ENCODE data around the gene TSN.
"Not testable (repeated sequence)": the region's sequence is repeated elsewhere in the genome, so short reads cannot be mapped to it uniquely, and the experiment has no call there.

Gene TSN

GRCh38 chr2:121801916-121802315, 46.5 kb downstream of the TSN start:
- DNase-seq (ENCODE audit: low read depth) = no peak

- DNase-seq (ENCODE audit: low read depth) = no peak
Measured at GRCh38 chr2:121803503-121803902, 48.1 kb downstream of the TSN start.

- no peak for DNase-seq (ENCODE audit: low read depth)
Measured at GRCh38 chr2:121804340-121804739, 48.9 kb downstream of the TSN start.

- DNase-seq (ENCODE audit: low read depth) = no peak
Measured at GRCh38 chr2:121804997-121805765, 49.7 kb downstream of the TSN start.

DNA sequence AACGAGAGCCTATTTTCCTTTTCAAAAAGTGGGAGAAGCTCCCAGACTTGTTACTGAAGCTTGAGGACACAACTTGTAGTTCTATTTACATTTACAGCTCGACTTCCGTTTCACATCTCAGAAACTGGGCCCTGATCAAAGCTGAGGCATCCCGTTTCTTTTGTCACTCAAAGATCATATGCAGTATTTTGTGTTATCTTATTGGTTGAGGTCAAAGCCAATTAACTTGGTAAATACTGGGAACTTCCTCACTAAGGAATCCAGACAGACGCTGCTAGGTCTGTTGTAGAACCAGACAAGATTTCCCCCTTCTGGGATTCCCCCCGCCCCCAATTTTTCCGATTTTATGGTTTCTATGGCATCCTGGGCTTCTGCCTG, 50.3 kb downstream of the TSN start:
- DNase-seq (ENCODE audit: low read depth) = no peak

DNA sequence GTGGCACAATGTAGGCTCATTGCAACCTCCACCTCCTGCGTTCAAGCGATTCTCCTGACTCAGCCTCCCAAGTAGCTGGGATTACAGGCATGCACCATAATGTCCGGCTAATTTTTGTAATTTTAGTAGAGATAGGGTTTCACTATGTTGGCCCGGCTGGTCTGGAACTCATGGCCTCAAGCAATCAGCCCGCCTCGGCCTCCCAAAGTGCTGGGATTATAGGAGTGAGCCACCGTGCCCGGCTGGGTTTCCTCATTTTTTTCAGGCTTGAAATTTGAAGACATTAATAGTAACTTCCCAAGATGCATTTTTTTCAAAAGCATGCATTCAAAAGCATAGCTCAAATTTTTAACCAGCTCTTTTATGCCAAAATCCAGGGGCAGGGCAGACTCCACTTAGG, 52.3 kb downstream of the TSN start:
- not testable (repeated sequence) for DNase-seq (ENCODE audit: low read depth)

DNA sequence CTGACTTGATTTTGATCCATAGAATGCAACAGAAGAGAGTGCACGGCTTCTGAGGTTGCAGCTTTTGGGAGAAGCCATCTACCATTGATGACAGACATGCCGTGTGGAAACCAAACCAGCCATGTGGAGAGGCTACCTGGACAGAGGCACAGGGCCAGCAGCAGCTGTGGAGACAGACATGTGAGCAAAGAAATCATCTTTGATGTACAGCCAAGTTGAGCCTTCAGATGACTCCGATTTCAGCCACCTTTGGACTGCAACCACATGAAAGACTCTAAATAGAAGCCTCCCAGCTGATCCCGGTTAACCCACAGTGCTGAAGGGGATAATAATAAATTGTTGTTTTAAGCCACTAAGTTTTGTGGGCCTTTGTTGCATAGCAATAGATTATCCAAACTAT, 54.2 kb downstream of the TSN start:
- no peak for DNase-seq (ENCODE audit: low read depth)

DNA sequence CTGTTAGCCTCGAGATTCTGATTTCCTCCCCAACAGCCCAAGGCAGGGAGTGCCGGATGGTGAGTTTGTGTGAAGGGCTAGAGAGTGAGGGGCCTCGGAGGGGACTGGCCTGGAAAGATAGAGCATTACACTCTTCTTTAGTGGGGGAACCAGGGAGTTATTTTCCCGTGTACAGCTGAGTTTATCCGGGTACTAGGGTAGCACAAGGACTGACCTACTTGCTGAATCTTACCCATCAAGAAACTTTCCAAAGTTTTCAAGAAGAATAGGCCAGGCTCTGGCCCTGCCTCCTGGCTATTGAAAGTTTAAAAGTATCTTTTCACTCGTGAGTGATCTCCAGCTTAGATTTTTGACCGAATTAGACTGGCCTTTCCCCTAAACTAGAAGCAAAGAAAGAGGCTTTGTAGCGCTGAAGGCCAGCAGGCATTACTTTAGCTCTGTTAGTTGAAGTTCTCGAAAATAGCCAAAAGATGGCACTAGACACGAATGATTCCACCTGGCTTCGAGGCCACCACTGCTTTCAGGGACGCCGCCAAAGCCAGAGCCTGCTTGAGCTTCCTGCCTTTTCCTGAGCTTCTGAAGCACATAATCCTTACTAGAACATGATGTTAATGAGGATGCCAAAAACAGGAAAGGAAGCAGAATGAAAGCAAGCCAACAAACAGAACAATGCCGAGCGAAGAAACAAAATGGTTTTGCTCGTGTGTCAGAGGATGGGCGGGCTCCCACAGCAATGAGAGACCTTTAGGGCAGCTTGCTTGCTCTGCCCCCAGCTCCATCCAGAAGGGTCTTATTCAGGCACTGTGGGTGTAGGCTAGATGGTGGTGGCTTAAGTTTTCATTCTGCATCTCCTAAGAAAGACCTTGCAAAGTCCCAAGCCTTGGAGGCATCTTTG, 55.8 kb downstream of the TSN start:
- DNase-seq (ENCODE audit: low read depth) = peak; percentile 44

DNA sequence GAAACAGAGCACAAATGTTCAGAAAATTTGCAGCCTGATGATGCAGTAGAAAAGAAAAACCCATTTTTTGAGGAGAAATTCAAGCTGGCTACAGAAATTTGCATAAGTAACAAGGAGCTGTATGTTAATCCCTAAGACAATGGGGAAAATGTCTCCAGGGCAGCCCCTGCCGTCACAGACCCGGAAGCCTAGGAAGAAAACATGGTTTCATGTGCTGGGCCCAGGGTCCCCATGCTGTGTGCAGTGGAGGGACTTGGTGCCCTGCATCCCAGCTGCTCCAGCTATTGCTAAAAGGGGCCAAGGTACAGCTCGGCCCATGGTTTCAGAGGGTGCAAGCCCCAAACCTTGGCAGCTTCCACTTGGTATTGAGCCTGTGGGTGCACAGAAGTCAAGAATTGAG, 57.6 kb downstream of the TSN start:
- not testable (repeated sequence) for DNase-seq (ENCODE audit: low read depth)

DNA sequence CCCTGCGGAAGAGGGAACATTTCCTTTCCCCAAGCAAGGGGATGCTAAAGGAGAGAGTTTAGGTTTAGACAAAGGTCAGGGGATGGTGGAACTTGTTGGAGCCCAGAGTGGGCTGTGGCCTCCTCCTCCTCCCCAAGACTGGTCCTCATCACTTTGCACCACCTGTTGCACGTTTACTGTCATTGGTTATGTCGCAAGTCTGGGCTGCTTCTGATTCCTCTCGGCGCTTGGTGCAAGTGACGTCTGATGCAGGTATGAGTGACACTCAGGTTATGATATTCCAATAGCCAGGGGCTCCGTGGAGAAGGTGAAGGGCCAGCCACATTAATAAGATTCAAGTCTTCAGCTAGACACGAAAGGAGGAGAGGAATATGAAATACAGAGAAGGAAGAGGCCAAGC, 59.8 kb downstream of the TSN start:
- no peak for DNase-seq (ENCODE audit: low read depth)

DNA sequence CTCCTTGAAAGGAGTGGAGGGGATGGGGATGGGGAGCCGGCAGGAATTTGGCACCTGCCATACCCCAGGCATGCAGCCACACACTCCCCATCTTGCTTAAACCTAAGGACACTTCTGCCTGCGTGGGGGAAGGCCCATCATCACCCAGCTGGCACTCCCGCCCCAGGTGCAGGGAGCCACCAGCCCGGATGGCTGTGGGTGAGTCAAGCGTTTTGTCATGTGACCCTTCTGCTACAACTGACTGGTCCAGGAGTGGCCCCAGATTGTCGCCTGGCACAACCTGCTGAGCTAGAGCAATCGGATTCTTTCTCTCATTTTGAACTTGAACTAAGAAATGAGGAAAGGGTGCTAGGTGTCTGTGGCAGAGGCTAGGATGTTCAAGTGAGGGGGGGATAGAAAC, 61.3 kb downstream of the TSN start:
- DNase-seq (ENCODE audit: low read depth) = no peak

- not testable (repeated sequence) for DNase-seq (ENCODE audit: low read depth)
Measured at GRCh38 chr2:121817304-121817703, 61.9 kb downstream of the TSN start.
